Gastroesophageal sphincter (tissue), 3 donors: ENCODE data around the gene CLDN4.

ENCODE experiments used
- POLR2A ChIP-seq, 2 donors: fragments of 450-650 bp; IDR thresholded peaks; one replicate each; pipeline ENCODE4 v1.6.1; 2017; ENCODE audit warnings: antibody characterized with exemption in 2 of 2, mild to moderate bottlenecking in 2 of 2, moderate library complexity in 1 of 2
- TF ChIP-seq, protein P1 (sequence below), 4 experiments: fragments of 200-600 bp in 2 of 4; fragments of 450-650 bp in 2 of 4; sonication (generic) in 1 of 4; IDR thresholded peaks; one replicate each; pipeline ENCODE4 v1.5.1; 2017 to 2019; ENCODE audit warnings: antibody characterized with exemption in 4 of 4, mild to moderate bottlenecking in 2 of 4, moderate library complexity in 2 of 4

DNA sequence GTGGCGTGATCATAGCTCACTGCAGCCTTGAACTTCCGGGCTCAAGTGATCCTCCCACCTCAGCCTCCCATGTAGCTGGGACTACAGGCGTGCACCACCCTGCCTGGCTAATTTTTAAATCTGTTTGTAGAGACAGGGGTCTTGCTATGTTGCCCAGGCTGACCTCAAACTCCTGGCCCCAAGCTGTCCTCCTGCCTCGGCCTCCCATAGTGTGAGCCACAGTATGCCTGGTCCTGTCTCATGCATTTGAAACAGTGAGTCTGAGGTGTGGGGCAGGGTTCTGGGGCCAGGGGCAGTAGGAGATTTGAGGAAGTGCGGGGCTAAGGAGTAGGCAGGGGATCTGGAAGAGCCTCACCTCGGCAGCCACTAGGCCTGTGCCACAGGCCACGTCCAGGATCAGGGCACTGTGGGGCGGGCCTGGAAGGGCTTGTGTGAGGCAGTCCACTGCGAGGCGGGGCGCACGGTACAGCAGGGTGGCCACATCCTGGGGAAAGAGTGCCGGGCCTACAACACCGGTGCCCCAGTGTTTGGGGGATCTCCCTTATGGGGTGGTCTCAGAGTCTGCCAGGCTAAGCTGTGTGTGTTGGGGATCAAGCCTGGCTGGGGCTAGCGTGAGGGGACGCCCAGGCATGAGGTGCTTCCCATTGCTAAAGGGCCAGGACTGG lies 10.1 kb downstream of the CLDN4 start:
- TF ChIP-seq, protein P1, sequence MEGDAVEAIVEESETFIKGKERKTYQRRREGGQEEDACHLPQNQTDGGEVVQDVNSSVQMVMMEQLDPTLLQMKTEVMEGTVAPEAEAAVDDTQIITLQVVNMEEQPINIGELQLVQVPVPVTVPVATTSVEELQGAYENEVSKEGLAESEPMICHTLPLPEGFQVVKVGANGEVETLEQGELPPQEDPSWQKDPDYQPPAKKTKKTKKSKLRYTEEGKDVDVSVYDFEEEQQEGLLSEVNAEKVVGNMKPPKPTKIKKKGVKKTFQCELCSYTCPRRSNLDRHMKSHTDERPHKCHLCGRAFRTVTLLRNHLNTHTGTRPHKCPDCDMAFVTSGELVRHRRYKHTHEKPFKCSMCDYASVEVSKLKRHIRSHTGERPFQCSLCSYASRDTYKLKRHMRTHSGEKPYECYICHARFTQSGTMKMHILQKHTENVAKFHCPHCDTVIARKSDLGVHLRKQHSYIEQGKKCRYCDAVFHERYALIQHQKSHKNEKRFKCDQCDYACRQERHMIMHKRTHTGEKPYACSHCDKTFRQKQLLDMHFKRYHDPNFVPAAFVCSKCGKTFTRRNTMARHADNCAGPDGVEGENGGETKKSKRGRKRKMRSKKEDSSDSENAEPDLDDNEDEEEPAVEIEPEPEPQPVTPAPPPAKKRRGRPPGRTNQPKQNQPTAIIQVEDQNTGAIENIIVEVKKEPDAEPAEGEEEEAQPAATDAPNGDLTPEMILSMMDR (IDR thresholded peaks at IDR 0.05): no peak
- no peak for TF ChIP-seq POLR2A (IDR thresholded peaks at IDR 0.05)
